HG03378 (cell line): Measurements from ENCODE around the gene HNRNPM.

Experiments used
- ATAC-seq: cut with Tn5 transposase; IDR thresholded peaks from one replicate; pipeline ENCODE4 v1.9.1; 2021; ENCODE audit warnings: mild to moderate bottlenecking, moderate library complexity; ENCODE audit not compliant: unreplicated experiment

The HNRNPM gene

DNA sequence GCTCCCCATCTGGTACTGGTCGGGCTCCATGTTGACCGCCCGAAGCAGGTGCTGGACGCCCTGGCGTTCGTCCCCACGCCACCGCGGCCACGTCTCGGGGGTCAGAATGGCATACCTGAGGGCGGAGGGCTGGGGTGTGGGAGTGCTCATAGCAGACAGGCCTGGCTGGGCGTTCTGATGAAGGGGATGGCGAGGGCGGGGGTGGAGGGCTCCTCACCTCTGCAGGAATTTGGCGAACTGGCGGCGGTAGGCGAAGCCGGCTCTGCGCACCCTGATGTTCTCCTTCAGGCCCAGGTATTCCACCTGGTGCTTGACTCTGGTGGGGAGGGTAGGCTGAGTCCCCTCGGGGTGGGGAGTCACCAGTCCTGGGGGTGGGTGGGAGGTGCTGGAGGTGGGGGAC lies 91.5 kb downstream of the HNRNPM start:
- ATAC-seq, result no peak

DNA sequence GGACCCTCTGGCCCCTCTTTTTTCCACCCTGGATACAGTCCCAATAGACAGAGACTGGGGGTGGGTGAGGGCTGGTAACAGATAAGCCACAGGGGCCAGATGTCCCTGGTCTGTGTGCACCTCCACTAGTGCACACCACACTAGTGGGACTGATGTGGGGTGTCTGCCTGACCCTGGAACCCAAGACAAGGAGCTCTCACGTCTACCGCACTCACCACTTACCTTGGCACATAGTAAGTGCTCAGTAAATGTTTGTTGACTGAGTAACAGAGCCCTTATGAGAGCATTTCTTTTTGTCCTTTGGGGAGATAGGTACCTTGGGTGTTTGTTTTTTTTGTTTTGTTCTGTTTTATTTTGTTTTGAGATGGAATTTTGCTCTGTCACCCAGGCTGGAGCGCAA lies 92.3 kb downstream of the HNRNPM start:
- no peak for ATAC-seq
